ENCODE data around the gene KREMEN2. TPM values are rescaled to one million over a fixed set of nuclear protein-coding genes. Genes with fewer than 3 reads are reported as not detected.
"Not testable (repeated sequence)": the region's sequence is repeated elsewhere in the genome, so short reads cannot be mapped to it uniquely, and the experiment has no call there.

The KREMEN2 gene
- total RNA-seq, 1 donor from 2014 or later = not detected

GRCh38 chr16:2938206-2938605, 25.9 kb upstream of the KREMEN2 start:
- no peak for DNase-seq (ENCODE audit: low spot score)

- no peak for DNase-seq (ENCODE audit: low spot score)
These were observed 24.1 kb upstream of the KREMEN2 start for GRCh38 chr16:2939968-2940367.

DNA sequence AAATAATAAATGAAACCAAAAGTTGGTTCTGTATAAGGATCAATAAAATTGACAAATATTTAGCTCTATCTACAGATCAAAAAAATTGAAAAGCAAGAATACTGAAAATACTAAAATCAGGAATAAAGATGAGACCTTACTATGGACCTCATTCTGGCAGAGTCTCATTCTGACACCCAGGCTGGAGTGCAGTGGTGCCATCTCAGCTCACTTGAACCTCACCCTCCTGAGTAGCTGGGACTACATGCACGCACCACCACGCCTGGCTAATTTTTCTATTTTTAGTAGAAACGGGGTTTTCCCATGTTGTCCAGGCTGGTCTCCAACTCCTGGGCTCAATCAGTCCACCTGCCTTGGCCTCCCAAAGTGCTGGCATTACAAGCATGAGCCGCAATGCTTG, 22.0 kb upstream of the KREMEN2 start:
- DNase-seq (ENCODE audit: low spot score) = no peak

GRCh38 chr16:2943716-2944115, 20.4 kb upstream of the KREMEN2 start:
- DNase-seq (ENCODE audit: low spot score) = not testable (repeated sequence)

GRCh38 chr16:2946649-2947048, 17.4 kb upstream of the KREMEN2 start:
- DNase-seq (ENCODE audit: low spot score) = no peak

DNA sequence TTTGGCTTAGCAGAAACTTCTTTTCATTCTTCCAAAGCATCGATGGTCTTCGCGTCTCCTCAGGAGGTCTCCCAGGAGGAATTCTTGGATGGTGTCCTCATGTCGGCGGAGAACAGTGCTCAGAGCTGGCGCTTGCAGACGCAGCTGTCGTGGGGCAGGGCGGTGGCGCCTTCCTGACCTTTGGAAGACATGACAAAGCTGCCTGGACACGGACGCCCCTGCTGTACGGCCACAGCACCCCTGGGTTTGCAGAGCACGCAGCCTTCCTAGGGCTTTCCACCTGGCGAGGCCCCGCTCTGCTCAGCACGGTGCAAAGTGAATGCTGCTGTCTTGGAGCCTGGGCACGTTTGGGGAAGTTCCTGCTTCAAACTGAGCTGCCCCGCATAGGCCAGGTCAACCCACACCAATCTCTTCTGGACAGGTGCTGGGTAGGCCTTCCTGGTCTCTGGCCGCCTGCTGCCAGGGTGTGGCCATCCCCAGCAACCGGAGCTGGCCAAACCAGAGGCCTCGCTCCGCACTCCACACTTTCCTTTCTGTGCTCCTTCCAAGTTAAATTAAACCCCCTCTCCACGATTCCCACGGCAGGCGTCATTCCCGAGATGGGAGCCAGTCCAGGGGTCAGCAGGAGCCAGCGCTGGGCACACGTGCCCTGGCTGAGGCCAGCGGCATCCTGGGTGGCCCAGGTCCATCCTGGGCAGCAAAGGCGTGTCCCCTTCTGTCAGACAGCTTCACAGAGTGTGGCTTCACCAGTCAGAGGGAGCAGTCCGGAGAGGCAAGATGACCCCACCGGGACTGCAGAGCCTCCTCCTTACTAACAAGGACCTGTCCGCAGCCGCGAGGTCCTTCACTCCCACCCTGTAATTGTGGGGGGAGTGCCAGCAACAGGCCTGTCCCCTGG, 15.0 kb upstream of the KREMEN2 start:
- no peak for DNase-seq (ENCODE audit: low spot score)

DNA sequence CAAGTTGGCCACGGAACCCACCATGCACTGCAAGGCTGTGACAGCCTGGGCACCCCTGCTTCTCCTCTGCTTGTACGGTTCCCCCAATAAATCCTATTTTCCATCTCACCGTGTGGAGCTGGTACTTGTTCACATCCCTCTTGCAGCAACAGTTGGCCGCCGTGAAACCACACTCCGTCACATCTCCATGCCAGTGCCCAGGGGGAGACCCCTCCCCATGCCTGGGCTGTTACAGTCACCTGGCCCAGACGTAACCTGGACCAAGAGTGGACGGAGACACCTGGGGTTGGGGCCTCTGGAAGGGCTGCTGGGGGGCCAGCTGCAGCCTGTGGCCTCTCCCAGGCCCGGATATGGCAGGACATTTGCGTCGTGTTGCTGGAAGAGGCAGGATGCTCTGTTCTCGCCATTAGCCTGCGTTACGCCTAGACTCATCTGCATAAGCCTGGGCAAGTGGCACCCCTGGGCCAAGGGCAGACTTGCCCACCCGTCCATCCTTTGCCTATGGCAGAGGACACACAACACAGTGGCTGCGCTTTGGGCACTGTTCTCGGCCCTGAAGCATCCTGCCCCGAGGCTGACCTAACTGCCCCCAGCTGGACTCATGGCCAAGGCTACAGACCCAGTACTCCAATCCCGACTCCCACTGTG, 14.2 kb upstream of the KREMEN2 start:
- no peak for DNase-seq (ENCODE audit: low spot score)

DNA sequence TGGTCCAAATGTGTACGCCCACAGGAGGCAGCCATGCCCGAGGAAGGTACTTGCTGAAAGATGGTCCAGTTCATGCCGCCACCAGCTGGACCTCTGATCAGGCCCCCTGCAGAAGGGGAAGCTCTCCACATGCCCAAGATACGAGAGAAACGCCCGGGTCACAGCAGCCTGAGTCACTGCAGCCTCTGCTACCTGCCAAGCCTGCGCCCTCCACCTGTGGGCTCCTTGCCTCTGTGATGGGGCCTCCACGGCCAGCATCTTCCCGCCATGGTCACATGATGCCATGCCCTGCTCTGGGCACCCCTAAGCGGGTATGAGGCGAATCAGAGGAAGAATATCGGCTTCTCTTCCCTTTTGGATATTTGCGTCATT, 13.7 kb upstream of the KREMEN2 start:
- DNase-seq (ENCODE audit: low spot score) = no peak

GRCh38 chr16:2950773-2951172, 13.3 kb upstream of the KREMEN2 start:
- DNase-seq (ENCODE audit: low spot score) = no peak

- DNase-seq (ENCODE audit: low spot score) = no peak
These were observed 11.4 kb upstream of the KREMEN2 start for GRCh38 chr16:2952679-2953078.

DNA sequence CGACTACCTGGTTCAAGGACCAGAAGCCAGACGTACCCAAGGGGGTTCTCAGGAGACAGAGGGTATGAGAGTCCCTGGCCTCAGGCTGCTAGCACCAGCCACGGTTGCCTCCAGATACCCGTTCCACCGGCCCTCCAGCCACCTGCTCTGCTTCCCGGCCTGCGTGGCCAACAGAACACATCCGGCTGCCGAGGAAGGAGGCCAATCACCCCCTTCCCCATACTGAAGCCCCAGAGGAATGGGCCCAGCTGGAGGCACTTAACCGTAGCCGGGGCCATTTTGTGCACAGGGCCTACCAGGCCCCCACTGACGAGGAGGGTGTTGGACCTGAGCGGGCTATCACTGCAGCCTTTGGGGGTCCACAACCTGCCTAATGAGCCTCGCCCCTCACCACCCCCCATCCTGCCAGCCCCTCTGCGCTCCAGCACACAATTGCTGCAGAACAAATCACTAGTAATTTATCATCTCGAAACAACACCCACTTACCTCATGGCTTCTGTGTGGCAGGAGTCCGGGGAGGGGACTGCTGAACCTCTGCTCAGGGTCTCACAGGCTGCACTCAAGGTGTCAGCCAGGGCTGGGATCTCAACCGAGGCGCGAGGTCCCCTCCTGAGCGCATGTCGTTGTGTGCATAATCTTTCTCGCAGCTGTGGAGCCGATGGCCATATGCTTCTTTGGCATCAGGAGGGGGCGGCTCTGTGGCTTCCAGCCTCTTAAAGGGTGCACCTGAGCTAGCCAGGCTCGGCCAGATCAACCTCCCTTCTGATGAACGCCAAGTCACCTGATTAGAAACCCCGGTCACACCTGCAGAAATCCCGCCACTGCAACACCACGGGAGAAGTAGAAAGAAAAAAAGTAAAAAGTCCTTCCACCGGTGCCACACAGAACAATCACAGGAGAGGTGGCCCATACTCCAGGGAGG, 10.1 kb upstream of the KREMEN2 start:
- no peak for DNase-seq (ENCODE audit: low spot score)

- no peak for DNase-seq (ENCODE audit: low spot score)
These were observed 9.3 kb upstream of the KREMEN2 start for GRCh38 chr16:2954656-2955381.

DNA sequence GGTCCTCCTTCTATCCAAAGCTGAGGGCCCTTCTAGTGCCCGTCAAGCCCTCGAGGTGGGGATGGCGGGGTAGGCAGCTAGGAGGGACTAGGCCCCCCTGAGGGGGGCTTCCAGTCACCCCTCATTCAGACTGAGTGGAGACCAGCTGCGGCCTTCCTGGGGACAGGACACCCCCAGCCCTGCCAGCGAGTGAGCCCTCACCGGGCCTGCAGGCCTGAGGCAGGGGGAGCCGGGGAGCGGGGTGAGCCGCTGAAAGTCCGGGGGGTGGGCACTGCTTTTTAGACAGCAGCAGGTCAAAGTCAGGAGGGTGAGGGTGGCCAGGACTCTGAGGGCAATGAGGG, 8.7 kb upstream of the KREMEN2 start:
- no peak for DNase-seq (ENCODE audit: low spot score)

DNA sequence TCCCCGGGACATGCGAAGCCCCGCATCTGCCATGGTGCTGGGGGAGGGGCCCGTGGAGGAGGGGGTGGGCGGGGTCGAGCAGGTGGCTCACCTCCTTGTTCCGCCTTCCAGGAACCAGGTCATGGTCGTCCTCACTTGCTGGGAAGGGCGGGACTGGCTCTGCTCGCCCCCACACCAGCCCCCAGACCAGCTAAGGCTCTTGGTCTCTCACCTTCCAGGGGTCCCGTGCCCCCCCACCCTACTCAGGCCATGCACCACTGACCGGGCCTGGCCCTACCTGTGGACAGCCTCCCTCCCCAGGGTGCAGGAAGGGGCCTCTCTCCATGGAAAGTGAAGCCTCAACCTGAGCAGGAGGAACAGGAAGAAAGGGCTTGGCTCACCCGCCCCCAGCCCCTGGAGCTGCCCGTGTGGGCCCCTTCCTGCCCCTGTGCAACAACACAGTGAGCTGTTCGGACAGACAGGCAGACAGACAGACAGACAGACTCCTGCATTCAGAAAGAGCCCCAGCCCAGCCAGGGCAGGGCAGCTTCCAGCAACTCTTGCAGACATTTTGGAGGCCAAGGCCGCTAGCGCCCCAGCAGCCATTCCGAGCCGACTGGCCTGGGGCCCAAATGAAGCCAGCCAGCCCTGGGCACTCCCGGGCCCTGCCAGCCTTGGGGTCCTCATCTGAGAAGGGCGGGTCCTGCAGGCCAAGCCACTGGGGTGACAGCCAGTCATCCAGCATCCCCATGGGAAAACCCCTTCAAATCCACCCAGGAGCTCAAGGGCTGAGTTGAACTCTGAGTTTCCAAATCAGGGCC, 8.1 kb upstream of the KREMEN2 start:
- no peak for DNase-seq (ENCODE audit: low spot score)

DNA sequence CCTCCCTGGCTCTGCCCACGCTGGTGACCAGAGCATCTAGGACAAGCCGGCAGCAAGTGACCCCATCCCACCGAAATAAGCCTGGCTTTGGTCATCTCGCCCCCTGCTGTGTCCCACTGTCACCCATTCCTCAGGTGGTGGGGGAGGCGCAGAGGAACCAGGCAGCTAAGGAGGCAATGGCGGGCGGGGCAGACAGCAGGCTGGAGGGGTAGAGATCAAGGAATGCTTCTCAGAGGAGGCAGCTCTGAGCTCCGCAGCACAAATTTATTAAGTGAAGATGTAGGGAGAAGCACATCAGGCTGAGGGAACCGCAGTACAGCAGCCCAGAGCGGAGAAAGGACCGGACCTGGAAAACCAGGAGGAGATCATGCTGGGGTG, 7.5 kb upstream of the KREMEN2 start:
- DNase-seq (ENCODE audit: low spot score) = no peak

DNA sequence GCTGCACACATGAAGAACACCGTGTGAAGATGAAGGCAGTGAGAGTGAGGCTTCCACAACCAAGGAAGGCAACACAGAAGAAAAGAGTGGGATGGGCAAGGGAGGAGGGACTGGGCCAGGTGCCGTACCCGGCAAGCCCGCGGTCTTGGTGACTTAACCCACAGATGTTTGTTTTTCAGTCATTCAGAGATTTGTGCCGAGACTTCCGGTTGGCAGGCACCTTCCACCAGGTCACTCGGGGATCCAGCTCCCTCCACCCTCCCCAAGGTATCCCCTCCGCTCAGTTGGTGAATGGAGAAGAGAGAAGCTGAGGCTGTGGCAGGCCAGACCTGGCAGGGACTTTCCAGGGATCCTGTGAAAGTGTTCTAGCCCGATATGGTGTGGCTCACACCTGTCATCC, 4.9 kb upstream of the KREMEN2 start:
- no peak for DNase-seq (ENCODE audit: low spot score)

- no peak for DNase-seq (ENCODE audit: low spot score)
These were observed 3.7 kb upstream of the KREMEN2 start for GRCh38 chr16:2960183-2961010.

DNA sequence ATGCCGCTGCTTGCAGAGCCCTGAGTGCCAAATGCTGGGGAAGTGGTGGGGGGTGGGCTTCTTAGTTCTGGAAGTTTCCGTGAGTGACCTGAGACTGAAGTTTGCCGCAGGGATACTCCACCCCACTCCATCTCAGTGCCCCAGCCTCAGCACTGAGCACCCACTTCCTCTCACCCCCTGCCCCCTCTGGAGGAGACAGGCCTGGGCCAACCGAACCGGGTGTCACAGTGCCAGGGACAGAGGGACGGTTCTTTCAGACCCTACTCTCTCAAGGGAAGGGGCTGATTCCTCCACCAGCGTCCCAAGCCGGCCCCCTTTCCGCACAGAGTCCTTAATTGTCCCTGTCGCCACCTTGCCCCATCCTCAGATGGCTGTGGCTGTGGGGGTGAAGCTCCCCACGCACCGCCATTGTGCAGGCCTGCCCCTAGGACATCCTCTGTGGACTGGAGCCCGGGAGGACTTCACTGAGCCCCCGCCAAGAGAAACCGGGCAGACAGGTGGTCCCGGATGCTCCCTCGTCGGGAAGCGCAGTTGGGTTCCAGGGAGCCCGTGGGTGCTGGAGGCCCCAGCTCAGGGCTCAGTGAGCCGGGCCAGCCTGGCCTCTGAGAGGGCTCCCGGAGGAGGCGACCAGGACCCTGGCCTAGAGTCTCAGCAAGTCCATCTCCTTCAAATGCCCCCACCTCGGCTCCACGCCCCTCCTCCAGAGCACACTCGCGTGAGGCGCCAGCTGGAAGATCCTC, 1.6 kb upstream of the KREMEN2 start:
- no peak for DNase-seq (ENCODE audit: low spot score)
